HG02885 (cell line): Measurements from ENCODE around the gene NGB.

Source experiments
- ATAC-seq: cut with Tn5 transposase; IDR thresholded peaks from one replicate; pipeline ENCODE4 v1.9.1; 2021; ENCODE audit warnings: mild to moderate bottlenecking; ENCODE audit not compliant: unreplicated experiment, poor library complexity

Gene NGB

GRCh38 chr14:77267937-77268699 lies 2.9 kb downstream of the NGB start:
- no peak for ATAC-seq

GRCh38 chr14:77266336-77266735 lies 4.7 kb downstream of the NGB start:
- ATAC-seq, result no peak

GRCh38 chr14:77265561-77266335 lies 5.3 kb downstream of the NGB start:
- ATAC-seq, result no peak

DNA sequence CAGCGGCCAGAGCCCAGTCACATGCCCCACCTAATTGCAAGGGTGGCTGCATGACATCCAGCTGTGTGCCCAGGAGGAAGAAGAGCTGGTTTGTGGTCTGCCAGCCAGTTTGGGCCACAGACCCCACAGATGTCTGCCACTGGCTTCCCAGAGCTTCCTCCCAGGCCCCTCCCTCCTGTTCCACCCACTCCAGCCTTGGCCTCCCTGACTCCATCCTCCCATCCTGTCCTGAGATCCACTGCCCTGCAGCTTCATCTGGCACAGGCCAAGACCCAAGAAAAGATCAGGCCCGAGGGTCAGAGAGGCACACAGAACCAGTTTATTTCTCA lies 5.9 kb downstream of the NGB start:
- no peak for ATAC-seq

DNA sequence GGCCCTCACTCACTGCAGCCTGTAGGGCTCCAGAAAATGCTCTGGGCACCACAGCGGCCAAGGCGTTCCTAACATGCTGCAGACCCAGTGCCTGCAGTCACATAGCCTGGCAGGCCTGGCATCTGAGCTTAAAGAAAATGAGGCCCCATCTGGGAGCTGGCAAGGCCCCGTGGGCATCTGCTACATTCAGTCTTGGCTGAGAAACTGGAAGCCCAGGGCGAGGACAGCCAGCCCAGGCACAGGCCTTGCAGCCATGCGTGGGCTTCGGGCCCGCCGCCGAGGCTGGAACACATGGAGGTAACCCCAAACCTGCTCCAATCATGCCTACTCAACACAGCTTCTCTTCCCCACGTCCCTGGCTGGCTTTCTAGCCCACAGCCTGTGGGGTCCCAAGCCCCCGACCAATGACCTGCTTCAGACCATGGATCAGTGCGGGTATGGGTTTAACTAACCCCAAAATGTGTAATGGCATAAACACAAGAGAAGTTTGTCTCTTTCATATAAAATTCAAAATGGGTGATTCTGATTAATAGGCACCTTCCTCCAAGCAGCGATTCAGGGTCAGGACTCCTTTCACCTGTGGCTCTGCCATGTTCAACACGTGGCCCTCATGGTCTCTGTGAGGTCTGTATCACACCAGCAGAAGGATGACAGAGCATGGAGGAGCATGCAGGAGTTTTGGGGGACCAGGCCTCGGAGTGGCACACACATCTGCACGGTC lies 6.4 kb downstream of the NGB start:
- no peak for ATAC-seq

- no peak for ATAC-seq
These were observed 10.4 kb downstream of the NGB start for GRCh38 chr14:77260631-77261030.

DNA sequence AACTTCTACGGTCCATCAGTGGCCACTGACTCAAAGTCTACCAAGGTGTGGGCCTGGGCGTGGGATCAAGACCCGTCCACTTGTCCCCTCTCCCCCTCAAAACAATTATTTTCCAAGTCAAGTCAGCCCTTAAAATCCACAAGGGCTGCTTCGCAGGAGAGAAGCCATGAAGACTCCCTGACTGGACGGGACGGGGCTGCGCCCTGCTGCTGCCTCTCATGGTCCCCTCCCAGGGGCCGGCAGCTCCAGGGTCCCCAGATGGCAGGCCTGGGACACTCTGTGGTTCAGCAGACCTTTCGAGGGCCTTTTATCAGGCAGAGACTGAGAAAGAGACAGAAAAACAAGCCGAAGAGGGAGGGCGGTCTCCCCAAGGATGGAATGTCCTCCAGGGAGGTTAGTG lies 10.8 kb downstream of the NGB start:
- ATAC-seq, result no peak

DNA sequence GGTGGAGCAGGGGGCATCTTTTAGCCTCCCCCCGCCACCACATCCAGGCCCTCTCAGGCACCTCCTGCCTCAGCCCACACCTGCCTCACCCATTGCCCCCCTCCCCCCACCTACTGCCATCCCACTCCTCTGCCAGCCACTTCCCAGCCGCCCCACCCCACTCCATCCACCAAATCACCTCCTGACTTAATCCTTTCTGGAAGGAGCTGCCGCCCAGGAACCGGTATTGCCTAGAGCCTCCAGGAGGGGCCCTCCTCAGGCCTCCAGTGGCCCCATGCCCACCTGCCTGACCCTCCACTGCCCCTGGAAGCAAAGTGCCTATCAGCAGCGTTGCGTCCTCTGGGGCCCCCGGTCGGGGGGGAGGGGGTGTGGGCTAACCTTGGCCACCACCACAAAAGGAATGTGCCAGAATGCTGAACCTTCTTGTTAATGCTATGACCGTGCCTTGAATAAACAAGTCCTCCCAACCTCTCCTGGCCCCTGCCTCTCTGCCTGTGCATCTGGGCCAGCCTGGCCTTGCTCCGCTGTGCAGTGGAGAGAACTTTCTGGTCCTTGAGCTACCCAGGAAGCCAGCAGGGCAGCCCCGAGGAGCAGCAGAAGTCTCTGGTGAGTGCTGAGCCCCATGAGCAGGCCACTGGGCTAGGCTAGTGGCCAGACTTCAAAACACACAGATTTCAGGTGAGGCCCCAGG lies 11.8 kb downstream of the NGB start:
- no peak for ATAC-seq

GRCh38 chr14:77258566-77258965 lies 12.4 kb downstream of the NGB start:
- no peak for ATAC-seq

- ATAC-seq, result no peak
These were observed 13.3 kb downstream of the NGB start for GRCh38 chr14:77257700-77258099.

DNA sequence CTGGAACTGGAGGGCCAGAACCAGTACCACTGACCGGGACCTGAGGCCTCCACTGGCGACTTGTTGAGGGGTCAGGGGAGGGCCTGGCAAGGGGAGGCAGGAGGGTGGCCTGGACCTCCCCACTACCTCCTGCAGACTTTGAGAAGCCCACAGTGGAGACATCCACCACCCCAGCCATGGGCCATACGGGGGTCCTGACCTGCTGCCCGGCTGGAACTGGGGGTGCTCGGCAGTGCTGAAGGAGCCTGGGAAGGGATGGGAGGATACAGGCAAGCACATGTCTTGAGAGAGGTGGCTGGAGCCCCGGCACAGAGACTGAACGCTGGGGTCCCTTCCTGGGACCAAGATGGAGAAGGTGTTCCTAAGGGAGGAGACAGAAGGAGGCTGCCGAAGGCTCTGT lies 14.3 kb downstream of the NGB start:
- ATAC-seq, result no peak

DNA sequence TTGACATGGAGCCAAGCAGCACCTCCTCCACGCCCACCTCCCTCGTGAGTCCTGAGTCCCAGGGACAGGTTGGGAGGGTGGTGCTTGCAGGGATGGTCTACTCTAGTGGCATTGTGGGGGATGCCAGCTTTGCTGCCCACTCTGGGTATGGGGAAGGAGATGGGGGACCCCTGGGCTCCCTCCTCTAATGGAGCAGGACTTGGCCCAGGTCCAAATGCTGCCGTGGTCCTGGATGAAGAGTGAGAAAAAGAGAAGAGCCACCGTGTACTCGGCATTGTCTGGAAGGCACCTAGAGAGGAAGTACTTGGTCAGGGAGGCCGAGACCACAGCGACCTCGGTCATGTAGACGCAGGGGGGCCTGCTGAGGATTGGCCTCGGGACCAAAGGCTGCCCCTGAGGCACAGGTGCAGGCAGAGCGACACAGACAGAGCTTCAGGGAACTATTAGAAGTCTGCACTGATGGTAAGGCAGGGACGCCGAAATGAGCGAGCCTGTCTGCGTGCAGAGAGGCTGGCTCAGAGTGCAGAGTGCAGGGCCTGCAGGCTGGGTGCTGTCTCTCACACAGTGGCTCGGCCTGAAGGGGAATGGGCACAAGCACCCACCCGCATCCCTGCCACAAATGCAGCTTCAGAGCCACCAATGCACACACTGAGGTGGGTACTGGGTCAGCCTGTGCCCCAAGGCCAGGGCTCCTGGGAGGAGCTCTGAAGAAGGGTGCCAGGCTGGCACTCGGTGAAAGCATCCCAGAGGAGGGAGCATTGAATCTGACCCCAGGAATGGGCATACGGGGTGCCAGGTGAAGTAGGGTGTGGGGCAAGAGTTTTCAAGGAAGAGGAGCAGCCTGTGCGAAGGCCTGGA lies 17.4 kb downstream of the NGB start:
- no peak for ATAC-seq

DNA sequence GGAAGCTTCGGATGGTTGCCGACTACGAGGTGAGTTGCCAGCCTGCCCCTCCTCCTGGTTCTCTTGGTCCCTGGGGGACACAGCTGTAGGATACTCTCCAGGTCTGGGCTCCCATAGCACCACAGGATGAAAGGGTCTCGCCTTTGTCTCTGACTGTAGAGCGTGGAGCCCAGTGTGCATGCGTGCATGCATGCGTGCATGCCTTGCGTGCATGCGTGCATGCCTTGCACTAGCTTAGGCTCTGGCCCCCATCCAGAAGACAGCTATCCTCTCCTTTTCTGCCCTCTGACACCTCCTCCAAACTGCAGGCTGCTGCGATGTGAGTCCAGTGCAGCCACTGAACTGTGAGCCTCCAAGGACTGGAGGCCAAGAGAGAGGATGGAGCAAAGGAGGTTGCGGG lies 19.1 kb downstream of the NGB start:
- ATAC-seq, result no peak

DNA sequence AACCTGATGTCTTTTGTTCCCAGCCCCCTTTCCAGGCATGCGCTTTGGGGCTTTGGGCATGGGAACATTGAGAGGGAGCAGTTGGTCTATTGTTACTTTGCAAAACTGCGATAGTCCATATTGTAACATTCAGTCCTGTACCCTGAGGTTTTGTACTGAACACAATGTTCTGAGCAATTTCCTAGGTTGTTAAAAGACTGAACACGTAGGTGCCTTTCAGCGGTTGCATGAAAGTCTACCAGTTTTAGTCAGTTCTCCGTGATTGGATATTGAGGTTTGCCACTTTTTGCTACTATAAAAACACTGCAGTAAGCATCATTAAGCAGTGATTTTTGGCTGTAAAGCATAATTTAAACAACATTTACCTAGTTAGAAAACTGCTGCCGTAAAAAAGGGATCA lies 20.1 kb downstream of the NGB start:
- ATAC-seq, result no peak

- ATAC-seq, result no peak
These were observed 21.7 kb downstream of the NGB start for GRCh38 chr14:77249286-77249685.

GRCh38 chr14:77248666-77249065 lies 22.3 kb downstream of the NGB start:
- ATAC-seq, result no peak

DNA sequence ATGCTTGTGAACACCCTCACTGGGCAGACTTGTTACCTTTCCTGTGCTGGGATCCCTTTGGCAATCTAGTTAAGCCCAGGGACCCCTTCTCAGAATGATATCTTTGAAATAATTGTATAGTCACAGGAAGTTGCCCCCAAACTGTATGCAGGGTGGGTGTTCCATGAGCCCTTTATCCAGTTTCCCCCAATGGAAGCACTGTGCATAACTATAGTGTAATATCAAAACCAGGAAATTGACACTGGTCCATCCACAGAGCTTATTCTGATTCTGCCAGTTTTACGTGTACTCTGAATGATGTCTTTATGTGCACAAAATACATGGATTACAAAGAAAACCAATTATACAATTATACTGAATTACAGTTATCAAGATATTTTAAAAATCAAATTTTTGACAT lies 24.2 kb downstream of the NGB start:
- ATAC-seq, result no peak

GRCh38 chr14:77245820-77246219 lies 25.2 kb downstream of the NGB start:
- ATAC-seq, result no peak

DNA sequence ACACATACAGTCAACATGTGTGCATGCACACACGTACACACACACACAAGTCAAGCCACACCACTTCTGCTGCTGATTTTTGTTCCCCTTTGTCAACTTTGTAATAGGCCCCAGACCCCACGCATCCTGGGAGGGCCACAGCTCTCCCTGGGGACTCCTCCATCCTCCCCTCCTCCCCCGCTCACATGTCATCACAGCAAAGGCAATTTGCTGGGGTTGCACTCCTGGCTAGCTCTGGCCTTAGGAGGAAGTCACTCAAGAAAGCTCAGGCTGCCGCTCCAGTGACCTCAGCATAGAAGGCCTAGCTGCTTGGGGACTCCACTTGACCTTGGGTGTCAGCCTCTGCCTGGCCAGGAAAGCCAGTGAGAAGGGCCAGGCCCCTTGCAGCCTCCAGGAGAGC lies 27.2 kb downstream of the NGB start:
- no peak for ATAC-seq

GRCh38 chr14:77242752-77243151 lies 28.3 kb downstream of the NGB start:
- no peak for ATAC-seq
